ENCODE data around the gene EIF4G3.

- TF ChIP-seq EZH2 (IDR thresholded peaks at IDR 0.05; ENCODE audit: low read length) (no peak), CTCF (optimal IDR thresholded peaks at IDR 0.05 in 1 of 3, IDR thresholded peaks at IDR 0.05 in 1 of 3, conservative IDR thresholded peaks at IDR 0.05 in 1 of 3; ENCODE audit: extremely low read depth in 1 of 3, insufficient read depth in 2 of 3, low read length in 3 of 3) (no peak)
Observed at GRCh38 chr1:20949871-20950590, 226.7 kb downstream of the EIF4G3 start.
